IPS-18c (cell line): ENCODE measurements around the gene CD27.

Experiments used
- H3K4me3 ChIP-seq: 2 replicates; pipeline ENCODE4 v1.7.0; 2013; ENCODE audit warnings: low read depth, mild to moderate bottlenecking, low read length, moderate library complexity; ENCODE audit not compliant: insufficient read depth
- H3K9me3 ChIP-seq: one replicate; pipeline ENCODE4 v1.6.1; 2013; ENCODE audit warnings: mild to moderate bottlenecking, low read length, moderate library complexity; ENCODE audit not compliant: control insufficient read depth, insufficient read depth

The CD27 gene

GRCh38 chr12:6428326-6428725 is 16.4 kb upstream of the CD27 start:
- H3K4me3 ChIP-seq = no peak overlapping the region

GRCh38 chr12:6430124-6430989 is 14.4 kb upstream of the CD27 start:
- H3K4me3 ChIP-seq = no peak overlapping the region
- no peaks in the 10 kb centered on the region for H3K9me3 ChIP-seq

More at GRCh38 chr12:6428326-6428725, 16.4 kb upstream of the CD27 start:
- H3K9me3 ChIP-seq = no peaks in the 10 kb centered on the region

GRCh38 chr12:6432991-6433390 is 11.8 kb upstream of the CD27 start:
- Histone ChIP-seq H3K9me3 (no peaks in the 10 kb centered on the region), H3K4me3 (no peak overlapping the region)

- no peak overlapping the region for H3K4me3 ChIP-seq
- H3K9me3 ChIP-seq = no peaks in the 10 kb centered on the region
These were observed 10.3 kb upstream of the CD27 start for GRCh38 chr12:6434205-6435140.

- H3K9me3 ChIP-seq = no peaks in the 10 kb centered on the region
- H3K4me3 ChIP-seq = no peak overlapping the region
These were observed 8.6 kb upstream of the CD27 start for GRCh38 chr12:6435961-6436715.

GRCh38 chr12:6437586-6437985 is 7.2 kb upstream of the CD27 start:
- Histone ChIP-seq H3K4me3 (no peak overlapping the region), H3K9me3 (no peaks in the 10 kb centered on the region)

GRCh38 chr12:6438345-6438744 is 6.4 kb upstream of the CD27 start:
- H3K9me3 ChIP-seq = no peaks in the 10 kb centered on the region
- no peak overlapping the region for H3K4me3 ChIP-seq

- no peaks in the 10 kb centered on the region for H3K9me3 ChIP-seq
- no peak overlapping the region for H3K4me3 ChIP-seq
These were observed 4.4 kb upstream of the CD27 start for GRCh38 chr12:6440391-6440790.

- Histone ChIP-seq H3K9me3 (no peaks in the 10 kb centered on the region), H3K4me3 (no peak overlapping the region)
These were observed 1.9 kb upstream of the CD27 start for GRCh38 chr12:6442836-6443235.

GRCh38 chr12:6443361-6443983 is 1.3 kb upstream of the CD27 start:
- no peak overlapping the region for H3K4me3 ChIP-seq

GRCh38 chr12:6444031-6444430 is 724 bp upstream of the CD27 start:
- Histone ChIP-seq H3K4me3 (no peak overlapping the region), H3K9me3 (no peaks in the 10 kb centered on the region)

More at GRCh38 chr12:6443361-6443983, 1.3 kb upstream of the CD27 start:
- H3K9me3 ChIP-seq = no peaks in the 10 kb centered on the region

- Histone ChIP-seq H3K4me3 (0 out of 2 replicates have a peak overlapping the region, but pooled peaks have one; percentile 38), H3K9me3 (no peaks in the 10 kb centered on the region)
These were observed 5.5 kb downstream of the CD27 start for GRCh38 chr12:6450091-6450868.

GRCh38 chr12:6450869-6451347 is 6.2 kb downstream of the CD27 start:
- H3K9me3 ChIP-seq = no peaks in the 10 kb centered on the region
- peak overlapping the region; percentile 38; the same call in 1 of the 2 replicates for H3K4me3 ChIP-seq

- Histone ChIP-seq H3K9me3 (no peaks in the 10 kb centered on the region), H3K4me3 (peak within 1 kb of the TSS; percentile 38)
These were observed 6.8 kb downstream of the CD27 start, which contains the start of gene TAPBPL for GRCh38 chr12:6451348-6452244. Gene TAPBPL (plus strand): TSS chr12:6452042. CDS start chr12:6452249, 207 bp downstream.
